Measurements from ENCODE around the gene RNF25. TPM values are rescaled to one million over a fixed set of nuclear protein-coding genes. Genes with fewer than 3 reads are reported as not detected.

RNF25 gene
- total RNA-seq, 4 donors from 2014 or later, result 19.0 to 42.6 (median 23.2) TPM

DNA sequence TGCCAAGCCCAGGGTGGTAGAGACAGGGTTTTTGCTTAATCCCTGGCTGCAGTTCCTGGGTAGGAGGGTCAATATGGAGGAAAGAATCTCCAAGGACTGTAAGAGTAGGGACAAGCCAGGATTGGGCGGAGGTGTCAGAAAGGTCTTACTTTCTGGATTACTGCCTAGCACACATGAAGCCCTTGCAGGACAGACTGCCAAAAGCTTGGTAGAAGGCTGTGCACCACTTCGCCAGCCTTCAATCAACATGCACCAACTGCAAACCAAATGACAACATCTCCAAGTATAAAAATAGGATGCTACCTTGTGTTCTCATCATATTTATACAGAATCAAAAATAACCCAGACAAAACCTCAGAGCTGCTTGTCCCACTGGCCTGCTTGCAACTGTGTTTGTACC lies 16.1 kb downstream of the RNF25 start:
- Histone ChIP-seq H3K27ac (no peak overlapping the region), H3K4me3 (no peak overlapping the region), H3K9me3 (no peaks in the 10 kb centered on the region), H3K27me3 (no peaks in the 10 kb centered on the region), H3K4me1 (peaks cover 26% of the 10 kb centered on the region), H3K36me3 (peaks cover 61% of the 10 kb centered on the region)
- 100% methylated on average over 2 of the region's 2 CpGs for WGBS
- DNase-seq (ENCODE audit: low spot score in 2 of 2), result no peak
- no peak for TF ChIP-seq POLR2AphosphoS5 (IDR thresholded peaks at IDR 0.05)
- TF ChIP-seq EP300 (IDR thresholded peaks at IDR 0.05), result no peak
- no peak for TF ChIP-seq CTCF (IDR thresholded peaks at IDR 0.05)
- TF ChIP-seq POLR2A (IDR thresholded peaks at IDR 0.05), result no peak

DNA sequence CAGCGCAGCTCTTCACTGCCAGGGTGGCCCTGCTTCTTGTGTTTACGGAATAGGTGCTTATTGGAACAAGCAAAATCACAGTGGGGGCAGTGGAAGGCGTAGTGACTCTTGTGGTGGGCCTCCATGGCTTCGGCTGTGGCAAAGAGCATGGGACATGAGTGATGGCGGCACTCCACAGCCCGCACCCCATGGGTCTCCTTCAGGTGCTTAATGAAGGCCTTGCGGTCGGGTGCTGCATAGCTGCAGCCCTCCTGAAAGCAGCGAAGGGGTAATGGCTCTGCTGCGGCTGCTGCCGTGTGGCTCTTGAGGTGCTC lies 23.1 kb downstream of the RNF25 start:
- no peaks in the 10 kb centered on the region for H3K27me3 ChIP-seq
- no peaks in the 10 kb centered on the region for H3K4me1 ChIP-seq
- H3K4me3 ChIP-seq, result no peak overlapping the region
- no peak for DNase-seq (ENCODE audit: low spot score in 2 of 2)
- TF ChIP-seq CTCF (IDR thresholded peaks at IDR 0.05) (no peak), EP300 (IDR thresholded peaks at IDR 0.05) (no peak), POLR2A (IDR thresholded peaks at IDR 0.05) (no peak), POLR2AphosphoS5 (IDR thresholded peaks at IDR 0.05) (no peak)
- WGBS, result 88% methylated on average over 11 of the region's 11 CpGs
- peaks cover 95% of the 10 kb centered on the region for H3K36me3 ChIP-seq
- no peaks in the 10 kb centered on the region for H3K9me3 ChIP-seq
- no peak overlapping the region for H3K27ac ChIP-seq

- no peaks in the 10 kb centered on the region for H3K4me1 ChIP-seq
- H3K9me3 ChIP-seq, result no peaks in the 10 kb centered on the region
- H3K4me3 ChIP-seq, result no peak overlapping the region
- H3K36me3 ChIP-seq, result peaks cover 95% of the 10 kb centered on the region
- no peaks in the 10 kb centered on the region for H3K27me3 ChIP-seq
- H3K27ac ChIP-seq, result no peak overlapping the region
- DNase-seq (ENCODE audit: low spot score in 2 of 2), result no peak
- TF ChIP-seq POLR2AphosphoS5 (IDR thresholded peaks at IDR 0.05) (no peak), CTCF (IDR thresholded peaks at IDR 0.05) (peak; percentile 38 to 82)
- 67% methylated on average over 9 of the region's 9 CpGs for WGBS
These were observed 23.6 kb downstream of the RNF25 start for GRCh38 chr2:218648088-218648786.

DNA sequence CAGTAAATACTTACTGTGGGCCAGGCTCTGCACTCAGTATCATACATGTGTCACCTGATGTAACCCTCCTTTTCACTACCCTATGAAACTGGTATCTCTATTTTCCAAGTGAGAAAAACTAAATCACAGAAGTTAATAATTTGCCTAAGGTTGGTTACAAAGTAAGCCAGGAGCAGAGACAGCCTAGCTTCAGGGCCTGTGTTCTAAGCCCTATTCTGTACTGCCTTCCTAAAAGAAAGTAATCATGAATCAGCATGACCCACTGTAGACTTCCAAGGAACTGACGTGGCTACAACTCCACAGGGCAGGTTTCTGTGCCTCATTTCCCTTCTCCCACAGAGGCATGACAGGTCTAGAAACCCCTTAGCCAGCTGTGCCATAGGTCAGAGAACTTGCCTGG lies 26.7 kb downstream of the RNF25 start:
- Histone ChIP-seq H3K36me3 (peaks cover 93% of the 10 kb centered on the region), H3K9me3 (no peaks in the 10 kb centered on the region), H3K4me3 (no peak overlapping the region), H3K27me3 (no peaks in the 10 kb centered on the region), H3K27ac (no peak overlapping the region), H3K4me1 (no peaks in the 10 kb centered on the region)
- WGBS, result 86% methylated on average over 1 of the region's 1 CpG
- no peak for TF ChIP-seq EP300 (IDR thresholded peaks at IDR 0.05)
- DNase-seq (ENCODE audit: low spot score in 2 of 2), result no peak

GRCh38 chr2:218644721-218645120 lies 27.1 kb downstream of the RNF25 start:
- H3K9me3 ChIP-seq, result no peaks in the 10 kb centered on the region
- TF ChIP-seq POLR2AphosphoS5 (IDR thresholded peaks at IDR 0.05) (no peak), POLR2A (IDR thresholded peaks at IDR 0.05) (no peak), EP300 (IDR thresholded peaks at IDR 0.05) (no peak), CTCF (IDR thresholded peaks at IDR 0.05) (no peak)
- H3K4me3 ChIP-seq, result no peak overlapping the region
- no peaks in the 10 kb centered on the region for H3K4me1 ChIP-seq
- H3K27me3 ChIP-seq, result no peaks in the 10 kb centered on the region
- WGBS, result 91% methylated on average over 11 of the region's 11 CpGs
- no peak overlapping the region for H3K27ac ChIP-seq
- peaks cover 92% of the 10 kb centered on the region for H3K36me3 ChIP-seq
- DNase-seq (ENCODE audit: low spot score in 2 of 2), result no peak

GRCh38 chr2:218643751-218644310 lies 28.0 kb downstream of the RNF25 start:
- peaks cover 92% of the 10 kb centered on the region for H3K36me3 ChIP-seq
- TF ChIP-seq POLR2AphosphoS5 (IDR thresholded peaks at IDR 0.05) (no peak), CTCF (IDR thresholded peaks at IDR 0.05) (no peak), EP300 (IDR thresholded peaks at IDR 0.05) (no peak), POLR2A (IDR thresholded peaks at IDR 0.05) (no peak)
- 90% methylated on average over 4 of the region's 10 CpGs for WGBS
- H3K9me3 ChIP-seq, result no peaks in the 10 kb centered on the region
- no peaks in the 10 kb centered on the region for H3K27me3 ChIP-seq
- no peaks in the 10 kb centered on the region for H3K4me1 ChIP-seq
- DNase-seq (ENCODE audit: low spot score in 2 of 2), result no peak
- no peak overlapping the region for H3K27ac ChIP-seq
- H3K4me3 ChIP-seq, result no peak overlapping the region

Measured in suprapubic skin (tissue), 4 donors.